ENCODE data around the gene FRY.

DNA sequence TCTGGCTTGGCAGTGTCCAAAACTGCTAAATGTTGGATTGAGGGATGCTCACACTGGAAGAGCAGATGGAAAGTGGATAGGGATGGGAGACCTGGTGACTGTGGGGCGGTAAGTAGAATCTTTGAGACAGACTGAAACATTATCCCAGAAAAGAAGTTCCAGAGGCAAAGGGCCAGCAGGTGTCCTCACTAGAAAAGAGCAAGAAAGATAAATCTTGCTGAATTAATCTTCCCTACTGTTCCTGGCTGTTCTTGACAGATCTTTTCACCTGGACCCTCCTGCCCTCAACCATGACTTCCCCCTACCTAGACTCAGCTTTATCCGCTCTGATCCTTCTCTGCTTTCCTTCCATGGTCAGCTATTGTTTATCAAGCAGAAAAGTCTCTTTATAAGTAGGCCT is 35.0 kb upstream of the FRY start:
- TF ChIP-seq, protein P1, sequence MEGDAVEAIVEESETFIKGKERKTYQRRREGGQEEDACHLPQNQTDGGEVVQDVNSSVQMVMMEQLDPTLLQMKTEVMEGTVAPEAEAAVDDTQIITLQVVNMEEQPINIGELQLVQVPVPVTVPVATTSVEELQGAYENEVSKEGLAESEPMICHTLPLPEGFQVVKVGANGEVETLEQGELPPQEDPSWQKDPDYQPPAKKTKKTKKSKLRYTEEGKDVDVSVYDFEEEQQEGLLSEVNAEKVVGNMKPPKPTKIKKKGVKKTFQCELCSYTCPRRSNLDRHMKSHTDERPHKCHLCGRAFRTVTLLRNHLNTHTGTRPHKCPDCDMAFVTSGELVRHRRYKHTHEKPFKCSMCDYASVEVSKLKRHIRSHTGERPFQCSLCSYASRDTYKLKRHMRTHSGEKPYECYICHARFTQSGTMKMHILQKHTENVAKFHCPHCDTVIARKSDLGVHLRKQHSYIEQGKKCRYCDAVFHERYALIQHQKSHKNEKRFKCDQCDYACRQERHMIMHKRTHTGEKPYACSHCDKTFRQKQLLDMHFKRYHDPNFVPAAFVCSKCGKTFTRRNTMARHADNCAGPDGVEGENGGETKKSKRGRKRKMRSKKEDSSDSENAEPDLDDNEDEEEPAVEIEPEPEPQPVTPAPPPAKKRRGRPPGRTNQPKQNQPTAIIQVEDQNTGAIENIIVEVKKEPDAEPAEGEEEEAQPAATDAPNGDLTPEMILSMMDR (IDR thresholded peaks at IDR 0.05): no peak
- no peak for TF ChIP-seq POLR2A (IDR thresholded peaks at IDR 0.05)
